Tibial nerve (tissue), 4 donors: Measurements from ENCODE around the gene RLF.

Experiments used
- CTCF ChIP-seq, 5 experiments: fragments of 200-600 bp in 3 of 5; fragments of 450-650 bp in 2 of 5; sonication (generic) in 3 of 5; IDR thresholded peaks; one replicate each; pipeline ENCODE4 v1.5.1; 2016 to 2019; ENCODE audit warnings: antibody characterized with exemption in 5 of 5, mild to moderate bottlenecking in 3 of 5, moderate library complexity in 2 of 5
- EP300 ChIP-seq, 2 donors: sonication (generic); formaldehyde crosslinking; IDR thresholded peaks; one replicate each; pipeline ENCODE4 v1.6.1; 2017; ENCODE audit warnings: antibody characterized with exemption in 2 of 2, mild to moderate bottlenecking in 1 of 2
- POLR2A ChIP-seq, 2 donors: fragments of 450-650 bp; IDR thresholded peaks; one replicate each; pipeline ENCODE4 v1.6.1; 2017; ENCODE audit warnings: antibody characterized with exemption in 2 of 2, mild to moderate bottlenecking in 2 of 2, moderate library complexity in 2 of 2

GRCh38 chr1:40162753-40163441 is 1.7 kb downstream of the RLF start:
- TF ChIP-seq CTCF (IDR thresholded peaks at IDR 0.05) (no peak), POLR2A (IDR thresholded peaks at IDR 0.05) (no peak), EP300 (IDR thresholded peaks at IDR 0.05) (no peak)
